ENCODE measurements around the gene KCND3.

Gene KCND3

GRCh38 chr1:111841189-111841588 lies 148.3 kb downstream of the KCND3 start:
- DNase-seq: no peak

GRCh38 chr1:111837393-111837792 lies 152.1 kb downstream of the KCND3 start:
- no peak for DNase-seq

DNA sequence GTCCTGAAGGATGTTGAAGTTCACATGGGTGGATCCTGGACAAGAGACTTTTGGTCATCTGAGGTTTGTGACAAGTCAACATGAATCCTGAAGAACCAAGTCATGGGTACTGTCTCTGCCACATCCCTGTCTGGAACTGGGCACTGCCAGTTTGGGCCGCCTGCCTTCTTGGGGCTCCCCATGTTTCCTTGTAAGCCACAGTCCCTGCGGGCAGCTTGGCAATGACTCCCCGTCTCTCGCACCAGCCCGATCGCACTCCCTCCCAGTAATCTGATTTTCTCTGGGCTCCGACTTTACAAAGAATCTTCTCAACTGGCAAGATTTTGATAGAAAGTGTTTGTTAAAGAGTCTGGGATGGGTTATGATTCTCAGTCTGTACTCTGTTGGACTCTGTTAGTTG lies 153.4 kb downstream of the KCND3 start:
- DNase-seq: no peak

- no peak for DNase-seq
Measured at GRCh38 chr1:111835514-111835913, 154.0 kb downstream of the KCND3 start.

- DNase-seq: no peak
Measured at GRCh38 chr1:111834956-111835355, 154.5 kb downstream of the KCND3 start.

GRCh38 chr1:111833334-111833733 lies 156.1 kb downstream of the KCND3 start:
- no peak for DNase-seq

GRCh38 chr1:111832521-111833155 lies 156.8 kb downstream of the KCND3 start:
- no peak for DNase-seq

GRCh38 chr1:111831153-111831552 lies 158.3 kb downstream of the KCND3 start:
- no peak for DNase-seq

DNA sequence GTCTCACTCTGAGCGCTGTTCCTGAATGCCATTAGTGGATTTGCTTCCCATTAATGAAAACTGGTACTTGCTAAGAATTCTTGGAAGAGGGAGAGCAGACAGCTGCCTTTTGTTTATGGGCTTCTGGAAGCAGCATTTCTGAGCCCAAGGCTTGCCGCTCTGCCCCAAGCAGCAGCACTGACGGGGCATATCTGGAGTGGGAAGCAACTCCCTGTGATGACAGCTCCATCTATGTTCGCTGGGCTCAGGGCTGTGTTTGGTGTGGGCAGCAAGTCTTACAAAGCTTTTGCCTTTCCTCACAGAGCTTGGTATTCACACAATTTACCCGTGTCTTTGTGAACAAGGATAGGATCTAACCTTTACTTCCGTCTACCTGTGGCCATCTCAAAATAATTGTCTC lies 161.5 kb downstream of the KCND3 start:
- no peak for DNase-seq

DNA sequence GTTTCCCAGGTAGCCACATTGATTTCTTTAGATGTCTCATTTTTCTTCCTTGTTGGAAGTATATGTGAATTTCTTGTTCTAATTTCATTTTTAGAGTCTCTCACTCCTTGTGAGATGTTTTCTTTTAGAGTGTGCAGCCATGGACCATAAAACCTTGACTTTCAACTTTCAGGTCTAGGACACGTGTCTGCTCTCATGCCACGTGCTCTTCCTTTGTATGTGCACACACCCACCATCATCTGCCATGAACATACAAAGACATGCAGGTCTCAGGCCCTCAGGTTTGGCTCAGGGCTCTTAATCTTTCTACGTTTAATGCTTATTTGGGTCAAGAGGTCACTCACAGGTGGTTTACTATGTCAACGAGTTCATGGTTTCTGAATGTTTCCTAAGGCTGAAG lies 163.2 kb downstream of the KCND3 start:
- DNase-seq: no peak

GRCh38 chr1:111825217-111825616 lies 164.3 kb downstream of the KCND3 start:
- DNase-seq: no peak

GRCh38 chr1:111822138-111822537 lies 167.3 kb downstream of the KCND3 start:
- DNase-seq: no peak

DNA sequence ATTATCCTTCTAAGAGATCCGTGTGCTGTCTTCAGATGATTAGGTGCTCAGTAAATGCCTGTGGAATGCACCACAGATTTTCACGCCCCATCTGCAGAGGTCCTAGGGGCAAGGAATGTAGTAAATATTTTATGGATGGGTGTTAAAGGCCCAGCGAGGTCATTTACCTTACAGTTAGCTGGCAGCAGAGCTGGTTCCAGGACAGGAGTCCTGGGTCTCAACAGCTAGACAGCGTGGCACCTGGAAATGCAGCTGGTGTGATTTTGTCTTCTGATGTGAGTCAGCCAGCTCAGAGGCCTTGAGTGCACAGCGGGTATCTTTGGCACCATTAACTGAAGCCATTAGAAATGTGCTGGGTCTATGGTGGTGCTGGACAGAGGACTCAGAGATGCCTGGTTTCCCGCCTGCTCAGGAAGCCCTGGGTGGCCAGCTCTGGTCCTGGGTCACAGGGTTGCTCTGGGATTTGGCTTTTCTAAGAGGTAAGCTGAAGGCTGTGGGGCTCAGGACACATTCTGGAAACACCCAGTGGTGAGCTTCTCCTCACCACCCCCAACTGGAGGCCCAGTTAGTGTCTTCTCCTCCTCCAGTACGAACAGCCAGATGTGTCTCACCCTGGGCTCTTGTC lies 168.2 kb downstream of the KCND3 start:
- no peak for DNase-seq

- no peak for DNase-seq
Measured at GRCh38 chr1:111819566-111820263, 169.8 kb downstream of the KCND3 start.

GRCh38 chr1:111818546-111818945 lies 170.9 kb downstream of the KCND3 start:
- no peak for DNase-seq

GRCh38 chr1:111818081-111818480 lies 171.4 kb downstream of the KCND3 start:
- no peak for DNase-seq

DNA sequence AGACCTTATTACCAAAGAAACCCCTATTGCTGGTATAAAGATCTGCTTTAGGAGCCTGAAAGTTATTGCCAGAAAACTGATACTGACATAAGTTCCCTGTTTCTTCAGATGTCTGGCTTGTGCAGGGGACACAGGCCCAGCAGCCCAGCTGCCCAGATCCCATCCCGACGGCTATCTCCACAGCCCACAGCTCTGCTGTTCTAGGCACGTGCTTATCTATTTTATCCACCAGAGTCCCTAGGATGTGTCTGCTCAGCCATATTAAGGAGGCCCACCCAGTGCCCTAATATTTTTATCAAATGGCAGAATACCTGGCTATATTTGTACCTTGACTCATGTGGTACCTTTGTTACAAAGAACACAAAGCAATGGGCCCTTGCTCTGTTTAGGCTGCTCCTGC lies 174.8 kb downstream of the KCND3 start:
- DNase-seq: no peak

DNA sequence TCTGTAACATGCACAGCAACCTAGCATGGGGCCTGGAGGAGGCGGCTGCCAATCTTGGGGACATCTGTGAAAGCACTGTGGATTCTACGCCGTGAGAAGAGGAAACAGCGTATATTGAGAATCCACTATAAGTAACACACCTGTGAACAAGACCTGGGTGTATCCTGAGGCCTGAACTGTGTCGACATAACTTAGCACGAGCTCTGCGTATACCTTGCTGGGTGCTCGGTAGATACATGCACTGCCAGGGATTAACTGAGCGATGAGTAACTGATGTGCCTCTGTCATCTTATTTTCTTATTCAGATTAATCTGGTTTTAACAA lies 175.2 kb downstream of the KCND3 start:
- DNase-seq: no peak

DNA sequence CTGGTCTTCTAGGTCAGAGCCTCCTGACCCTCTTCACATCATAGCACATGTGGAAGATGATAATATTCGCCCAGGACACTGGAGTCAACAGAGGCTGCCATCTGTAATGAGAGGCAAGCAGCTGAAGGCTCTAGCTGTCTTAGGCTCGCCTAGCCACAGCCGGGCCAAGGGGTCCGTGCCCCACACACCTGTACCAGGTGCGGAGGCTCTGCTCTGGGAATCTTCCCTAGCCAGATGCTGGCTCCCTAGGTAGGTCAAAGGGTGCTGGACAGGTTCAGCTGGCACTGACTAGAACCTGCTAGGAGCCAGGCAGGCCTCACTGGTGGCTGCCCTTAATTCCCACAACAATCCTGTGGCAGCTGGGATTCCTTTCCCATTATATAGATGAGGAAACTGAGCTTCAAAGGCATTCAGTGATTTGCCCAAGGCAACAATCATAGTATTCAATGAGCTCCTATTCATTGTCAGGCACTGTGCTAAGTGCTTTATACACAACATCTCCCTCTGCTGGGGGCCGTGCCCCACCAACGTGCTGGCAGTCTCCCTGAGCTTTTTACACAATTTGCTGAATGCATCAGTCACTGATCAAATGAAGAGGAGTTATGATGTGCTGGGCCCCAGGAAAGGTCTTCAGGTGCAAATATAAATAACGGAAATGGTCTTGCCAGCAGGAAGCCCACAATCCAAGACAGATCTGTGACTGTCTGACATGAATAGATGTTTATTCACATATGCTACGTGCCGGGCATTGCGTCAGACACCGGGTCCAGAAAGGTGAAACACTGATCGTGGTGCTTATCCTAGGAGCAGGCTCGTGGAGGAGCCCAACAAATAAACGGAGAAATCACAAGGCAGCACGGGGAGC lies 175.8 kb downstream of the KCND3 start:
- DNase-seq: no peak

GRCh38 chr1:111812306-111812705 lies 177.2 kb downstream of the KCND3 start:
- no peak for DNase-seq

- DNase-seq: no peak
Measured at GRCh38 chr1:111811891-111812290, 177.6 kb downstream of the KCND3 start.

DNA sequence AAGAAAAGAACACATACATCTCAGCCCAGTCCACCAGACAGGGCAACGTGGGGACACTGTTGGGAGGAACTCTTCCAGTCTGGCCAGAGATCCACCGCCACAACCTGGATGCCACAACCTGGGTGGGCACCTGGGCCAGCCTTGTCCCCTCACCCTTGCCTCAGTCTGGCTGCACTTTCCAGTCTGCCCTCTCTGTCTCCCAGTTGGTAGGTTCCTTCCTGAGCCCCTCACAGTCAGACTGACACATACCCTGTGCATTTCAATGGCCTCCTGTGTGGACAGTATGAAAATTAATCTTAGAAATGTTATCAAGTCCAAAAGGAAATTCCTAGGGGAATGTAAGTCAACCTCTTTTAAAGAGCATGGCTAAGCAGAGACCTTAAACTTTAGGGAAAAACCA lies 184.2 kb downstream of the KCND3 start:
- no peak for DNase-seq

DNA sequence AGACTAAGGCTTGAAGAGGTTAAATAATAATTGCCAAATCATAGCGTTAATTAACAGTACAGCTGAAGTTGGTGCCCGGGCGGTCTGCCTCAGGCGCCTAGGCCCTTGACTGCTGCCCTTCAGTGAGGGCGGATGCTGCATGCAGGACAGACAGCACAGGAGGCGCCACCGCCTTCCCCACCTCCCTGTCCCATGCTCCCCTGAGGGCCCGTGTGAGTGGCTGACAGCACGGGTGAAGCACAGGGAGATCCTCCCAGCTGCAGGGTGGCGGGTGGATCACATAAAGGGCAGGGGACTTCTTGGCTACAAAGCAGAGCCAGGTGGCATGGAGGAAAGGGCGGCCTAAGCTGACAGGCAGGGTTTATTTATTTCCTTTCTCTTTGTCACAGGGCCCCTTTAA lies 184.7 kb downstream of the KCND3 start:
- no peak for DNase-seq

DNA sequence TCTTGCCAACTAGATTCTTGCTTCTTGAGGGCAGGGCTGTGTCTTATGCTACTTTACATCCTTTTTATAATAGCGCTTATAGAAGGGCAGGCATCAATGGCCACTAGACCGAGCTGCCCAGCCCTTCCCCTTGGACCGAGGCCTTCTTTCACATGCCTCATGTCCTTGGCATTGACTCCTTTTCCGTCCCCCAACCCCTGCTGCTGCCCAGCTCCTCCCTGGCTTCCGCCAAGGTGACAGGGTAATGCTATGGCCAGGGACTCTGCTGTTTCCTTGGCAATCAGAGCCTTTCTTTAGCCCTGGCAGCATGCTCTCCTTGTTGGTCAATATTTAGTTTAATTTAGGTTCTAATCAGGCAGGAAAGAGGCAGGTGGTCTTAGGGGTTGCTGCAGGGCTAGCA lies 185.5 kb downstream of the KCND3 start:
- no peak for DNase-seq
